ENCODE data around the gene EXOC2.
A peak's percentile ranks its signal among the peaks of the same experiment; 100 is the strongest.
"Not testable (repeated sequence)": the region's sequence is repeated elsewhere in the genome, so short reads cannot be mapped to it uniquely, and the experiment has no call there.

The EXOC2 gene

GRCh38 chr6:599576-600448, 93.1 kb downstream of the EXOC2 start:
- no peak for DNase-seq
- intact Hi-C loops (cut with DNase I), result no loop called here

GRCh38 chr6:593907-594212, 99.1 kb downstream of the EXOC2 start:
- intact Hi-C loops (cut with DNase I), result loop anchor here (5.0 kb wide), 3 partner anchors 788 to 843 kb away; no protein-coding TSS in a partner anchor
- DNase-seq, result no peak

GRCh38 chr6:593139-593906, 99.6 kb downstream of the EXOC2 start:
- DNase-seq, result peak in 4 of 10 donors; percentile 27 to 55 (median 40)
- intact Hi-C loops (cut with DNase I), result loop anchor here (5.0 kb wide), 3 partner anchors 789 to 844 kb away; no protein-coding TSS in a partner anchor

- no peak for DNase-seq
- intact Hi-C loops (cut with DNase I), result no loop called here
Observed at GRCh38 chr6:589090-589489, 103.8 kb downstream of the EXOC2 start.

GRCh38 chr6:586553-586952, 106.4 kb downstream of the EXOC2 start:
- DNase-seq, result no peak
- intact Hi-C loops (cut with DNase I), result no loop called here

- intact Hi-C loops (cut with DNase I), result no loop called here
- DNase-seq, result no peak
Observed at GRCh38 chr6:583635-584034, 109.3 kb downstream of the EXOC2 start.

- intact Hi-C loops (cut with DNase I), result no loop called here
- no peak for DNase-seq
Observed at GRCh38 chr6:583116-583515, 109.8 kb downstream of the EXOC2 start.

GRCh38 chr6:582370-582769, 110.6 kb downstream of the EXOC2 start:
- peak in 1 of 10 donors; percentile 72 for DNase-seq
- intact Hi-C loops (cut with DNase I), result no loop called here

GRCh38 chr6:579339-579738, 113.6 kb downstream of the EXOC2 start:
- intact Hi-C loops (cut with DNase I), result no loop called here
- no peak for DNase-seq

GRCh38 chr6:572596-573265, 120.2 kb downstream of the EXOC2 start:
- no peak for DNase-seq
- intact Hi-C loops (cut with DNase I), result no loop called here

GRCh38 chr6:571892-572291, 121.0 kb downstream of the EXOC2 start:
- intact Hi-C loops (cut with DNase I), result no loop called here

GRCh38 chr6:570825-571224, 122.1 kb downstream of the EXOC2 start:
- intact Hi-C loops (cut with DNase I), result no loop called here
- no peak for DNase-seq

More at GRCh38 chr6:571892-572291, 121.0 kb downstream of the EXOC2 start:
- no peak for DNase-seq

- intact Hi-C loops (cut with DNase I), result no loop called here
- DNase-seq, result no peak
Observed at GRCh38 chr6:568954-569523, 123.9 kb downstream of the EXOC2 start.

- no peak for DNase-seq
- intact Hi-C loops (cut with DNase I), result no loop called here
Observed at GRCh38 chr6:568085-568484, 124.9 kb downstream of the EXOC2 start.

GRCh38 chr6:563863-564262, 129.1 kb downstream of the EXOC2 start:
- intact Hi-C loops (cut with DNase I), result no loop called here
- no peak for DNase-seq

GRCh38 chr6:562052-562676, 130.8 kb downstream of the EXOC2 start:
- intact Hi-C loops (cut with DNase I), result no loop called here

GRCh38 chr6:561335-561734, 131.6 kb downstream of the EXOC2 start:
- intact Hi-C loops (cut with DNase I); DNase-seq: not testable (repeated sequence)

More at GRCh38 chr6:562052-562676, 130.8 kb downstream of the EXOC2 start:
- DNase-seq, result no peak

- DNase-seq, result no peak
- intact Hi-C loops (cut with DNase I), result no loop called here
Observed at GRCh38 chr6:558959-559358, 134.0 kb downstream of the EXOC2 start.

GRCh38 chr6:558089-558488, 134.8 kb downstream of the EXOC2 start:
- intact Hi-C loops (cut with DNase I), result no loop called here
- no peak for DNase-seq

- DNase-seq, result no peak
- intact Hi-C loops (cut with DNase I), result no loop called here
Observed at GRCh38 chr6:551829-552350, 141.0 kb downstream of the EXOC2 start.
